ENCODE results near the gene SLC25A45.
A peak's percentile ranks its signal among the peaks of the same experiment; 100 is the strongest.

- TF ChIP-seq POLR2A (IDR thresholded peaks at IDR 0.05): peak in 1 of 2 donors; percentile 43
- TF ChIP-seq, protein P1, sequence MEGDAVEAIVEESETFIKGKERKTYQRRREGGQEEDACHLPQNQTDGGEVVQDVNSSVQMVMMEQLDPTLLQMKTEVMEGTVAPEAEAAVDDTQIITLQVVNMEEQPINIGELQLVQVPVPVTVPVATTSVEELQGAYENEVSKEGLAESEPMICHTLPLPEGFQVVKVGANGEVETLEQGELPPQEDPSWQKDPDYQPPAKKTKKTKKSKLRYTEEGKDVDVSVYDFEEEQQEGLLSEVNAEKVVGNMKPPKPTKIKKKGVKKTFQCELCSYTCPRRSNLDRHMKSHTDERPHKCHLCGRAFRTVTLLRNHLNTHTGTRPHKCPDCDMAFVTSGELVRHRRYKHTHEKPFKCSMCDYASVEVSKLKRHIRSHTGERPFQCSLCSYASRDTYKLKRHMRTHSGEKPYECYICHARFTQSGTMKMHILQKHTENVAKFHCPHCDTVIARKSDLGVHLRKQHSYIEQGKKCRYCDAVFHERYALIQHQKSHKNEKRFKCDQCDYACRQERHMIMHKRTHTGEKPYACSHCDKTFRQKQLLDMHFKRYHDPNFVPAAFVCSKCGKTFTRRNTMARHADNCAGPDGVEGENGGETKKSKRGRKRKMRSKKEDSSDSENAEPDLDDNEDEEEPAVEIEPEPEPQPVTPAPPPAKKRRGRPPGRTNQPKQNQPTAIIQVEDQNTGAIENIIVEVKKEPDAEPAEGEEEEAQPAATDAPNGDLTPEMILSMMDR (IDR thresholded peaks at IDR 0.05): no peak
Observed at GRCh38 chr11:65418431-65418680, 35.9 kb upstream of the SLC25A45 start.

Measured in uterus (tissue), 2 donors.